Measurements from ENCODE around the gene PARP9.

Gene PARP9

GRCh38 chr3:122498152-122498551 is 65.9 kb downstream of the PARP9 start:
- no peak for TF ChIP-seq EZH2 (IDR thresholded peaks at IDR 0.05; ENCODE audit: borderline replicate concordance, low read depth, low read length, severe bottlenecking)
- no peak for TF ChIP-seq CTCF (IDR thresholded peaks at IDR 0.05; ENCODE audit: borderline replicate concordance, extremely low read depth, low read length, poor library complexity, severe bottlenecking)
- Histone ChIP-seq H3K27ac (ENCODE audit: low read length) (no peak overlapping the region), H3K4me1 (ENCODE audit: insufficient read depth, low read length) (peaks cover 10% of the 10 kb centered on the region; the same call in 1 of the 2 replicates), H4K20me1 (ENCODE audit: insufficient read depth, low read length) (peaks cover 64% of the 10 kb centered on the region), H3K36me3 (ENCODE audit: insufficient read depth, low read length) (peaks cover 36% of the 10 kb centered on the region), H3K4me3 (ENCODE audit: low read depth in 1 of 2, low read length in 2 of 2) (no peak overlapping the region), H2AFZ (ENCODE audit: low read depth, low read length) (no peak overlapping the region), H3K79me2 (ENCODE audit: insufficient read depth, low read length) (peaks cover 100% of the 10 kb centered on the region), H3K9ac (ENCODE audit: low read depth, low read length) (no peak overlapping the region), H3K4me2 (ENCODE audit: insufficient read depth, low read length) (no peak overlapping the region), H3K27me3 (ENCODE audit: insufficient read depth, low read length, poor library complexity) (no peaks in the 10 kb centered on the region), H3K9me3 (ENCODE audit: insufficient read depth, low read length, severe bottlenecking) (no peaks in the 10 kb centered on the region)
- DNase-seq, result no peak
- ATAC-seq (ENCODE audit: insufficient read depth, low read depth), result no peak

- peak; percentile 95 for ATAC-seq (ENCODE audit: insufficient read depth, low read depth)
- H3K9ac ChIP-seq (ENCODE audit: low read depth, low read length), result no peak overlapping the region
- TF ChIP-seq EZH2 (IDR thresholded peaks at IDR 0.05; ENCODE audit: borderline replicate concordance, low read depth, low read length, severe bottlenecking) (no peak), CTCF (IDR thresholded peaks at IDR 0.05; ENCODE audit: borderline replicate concordance, extremely low read depth, low read length, poor library complexity, severe bottlenecking) (no peak)
- no peaks in the 10 kb centered on the region for H3K27me3 ChIP-seq (ENCODE audit: insufficient read depth, low read length, poor library complexity)
- H3K79me2 ChIP-seq (ENCODE audit: insufficient read depth, low read length), result peaks cover 100% of the 10 kb centered on the region
- DNase-seq, result peak; percentile 35
- H3K9me3 ChIP-seq (ENCODE audit: insufficient read depth, low read length, severe bottlenecking), result no peaks in the 10 kb centered on the region
- H4K20me1 ChIP-seq (ENCODE audit: insufficient read depth, low read length), result peaks cover 62% of the 10 kb centered on the region
- peaks cover 10% of the 10 kb centered on the region; the same call in 1 of the 2 replicates for H3K4me1 ChIP-seq (ENCODE audit: insufficient read depth, low read length)
- H3K27ac ChIP-seq (ENCODE audit: low read length), result no peak overlapping the region
- peaks cover 44% of the 10 kb centered on the region for H3K36me3 ChIP-seq (ENCODE audit: insufficient read depth, low read length)
- H3K4me2 ChIP-seq (ENCODE audit: insufficient read depth, low read length), result no peak overlapping the region
- no peak overlapping the region for H2AFZ ChIP-seq (ENCODE audit: low read depth, low read length)
- H3K4me3 ChIP-seq (ENCODE audit: low read depth in 1 of 2, low read length in 2 of 2), result no peak overlapping the region
These were observed 66.7 kb downstream of the PARP9 start for GRCh38 chr3:122497425-122497824.

GRCh38 chr3:122496508-122496907 is 67.6 kb downstream of the PARP9 start:
- Histone ChIP-seq H3K4me1 (ENCODE audit: insufficient read depth, low read length) (peaks cover 10% of the 10 kb centered on the region; the same call in 1 of the 2 replicates), H4K20me1 (ENCODE audit: insufficient read depth, low read length) (peaks cover 54% of the 10 kb centered on the region), H3K9me3 (ENCODE audit: insufficient read depth, low read length, severe bottlenecking) (no peaks in the 10 kb centered on the region), H3K4me3 (ENCODE audit: low read depth in 1 of 2, low read length in 2 of 2) (no peak overlapping the region), H3K9ac (ENCODE audit: low read depth, low read length) (no peak overlapping the region), H2AFZ (ENCODE audit: low read depth, low read length) (no peak overlapping the region), H3K4me2 (ENCODE audit: insufficient read depth, low read length) (no peak overlapping the region), H3K36me3 (ENCODE audit: insufficient read depth, low read length) (peaks cover 48% of the 10 kb centered on the region), H3K27ac (ENCODE audit: low read length) (no peak overlapping the region), H3K79me2 (ENCODE audit: insufficient read depth, low read length) (peaks cover 96% of the 10 kb centered on the region), H3K27me3 (ENCODE audit: insufficient read depth, low read length, poor library complexity) (no peaks in the 10 kb centered on the region)
- ATAC-seq (ENCODE audit: insufficient read depth, low read depth) (no peak), DNase-seq (no peak)
- no peak for TF ChIP-seq EZH2 (IDR thresholded peaks at IDR 0.05; ENCODE audit: borderline replicate concordance, low read depth, low read length, severe bottlenecking)
- TF ChIP-seq CTCF (IDR thresholded peaks at IDR 0.05; ENCODE audit: borderline replicate concordance, extremely low read depth, low read length, poor library complexity, severe bottlenecking), result no peak

GRCh38 chr3:122493296-122493695 is 70.8 kb downstream of the PARP9 start:
- Histone ChIP-seq H4K20me1 (ENCODE audit: insufficient read depth, low read length) (peaks cover 33% of the 10 kb centered on the region), H3K9me3 (ENCODE audit: insufficient read depth, low read length, severe bottlenecking) (no peaks in the 10 kb centered on the region), H3K36me3 (ENCODE audit: insufficient read depth, low read length) (peaks cover 58% of the 10 kb centered on the region), H3K4me1 (ENCODE audit: insufficient read depth, low read length) (peaks cover 6% of the 10 kb centered on the region; the same call in 1 of the 2 replicates), H3K27ac (ENCODE audit: low read length) (no peak overlapping the region), H3K4me3 (ENCODE audit: low read depth in 1 of 2, low read length in 2 of 2) (no peak overlapping the region), H2AFZ (ENCODE audit: low read depth, low read length) (no peak overlapping the region), H3K79me2 (ENCODE audit: insufficient read depth, low read length) (peaks cover 92% of the 10 kb centered on the region), H3K27me3 (ENCODE audit: insufficient read depth, low read length, poor library complexity) (no peaks in the 10 kb centered on the region), H3K9ac (ENCODE audit: low read depth, low read length) (no peak overlapping the region), H3K4me2 (ENCODE audit: insufficient read depth, low read length) (no peak overlapping the region)
- ATAC-seq (ENCODE audit: insufficient read depth, low read depth) (no peak), DNase-seq (no peak)
- no peak for TF ChIP-seq EZH2 (IDR thresholded peaks at IDR 0.05; ENCODE audit: borderline replicate concordance, low read depth, low read length, severe bottlenecking)
- TF ChIP-seq CTCF (IDR thresholded peaks at IDR 0.05; ENCODE audit: borderline replicate concordance, extremely low read depth, low read length, poor library complexity, severe bottlenecking), result no peak

Measured in DND-41 (cell line).